MCF 10A (cell line): ENCODE results near the gene NANP. TPM values are rescaled to one million over a fixed set of nuclear protein-coding genes. Genes with fewer than 3 reads are reported as not detected.

Source experiments
- BruUV-seq: library from RNA; stranded (reverse); fragments of 400-500 nt; replicated peaks from 2 replicates; lab custom pipeline; 2021; lab: Mats Ljungman, UMichigan
- CTCF ChIA-PET: fragments of 300-600 bp; sonication (Branson Sonifier 250); formaldehyde crosslinking; extraction: SDS; loops from one replicate; lab custom pipeline; 2021; ENCODE audit warnings: antibody characterized with exemption, inconsistent platforms; lab: Yijun Ruan, JAX
- POLR2A ChIA-PET: fragments of 300-600, 350-650 bp; sonication (Branson Sonifier 250); formaldehyde crosslinking; extraction: SDS; loops from one replicate; lab custom pipeline; 2020; ENCODE audit warnings: antibody characterized with exemption, inconsistent platforms; lab: Yijun Ruan, JAX
- DNase-seq: peaks from one replicate; pipeline ENCODE4 v3.0.0-alpha.2; 2018; ENCODE audit not compliant: unreplicated experiment
- H3K27ac Mint-ChIP-seq: one replicate; pipeline ENCODE4 v1.8.0; 2022; ENCODE audit warnings: mild to moderate bottlenecking, low read depth, mixed read lengths; ENCODE audit not compliant: unreplicated experiment
- H3K27me3 Mint-ChIP-seq: one replicate; pipeline ENCODE4 v1.8.0; 2022; ENCODE audit warnings: mixed read lengths; ENCODE audit not compliant: insufficient read depth, unreplicated experiment
- H3K36me3 Mint-ChIP-seq: one replicate; pipeline ENCODE4 v1.8.0; 2022; ENCODE audit warnings: mild to moderate bottlenecking, moderate library complexity, mixed read lengths; ENCODE audit not compliant: insufficient read depth, unreplicated experiment
- H3K4me1 Mint-ChIP-seq: one replicate; pipeline ENCODE4 v1.8.0; 2022; ENCODE audit warnings: mixed read lengths; ENCODE audit not compliant: insufficient read depth, unreplicated experiment
- H3K4me3 Mint-ChIP-seq: one replicate; pipeline ENCODE4 v1.8.0; 2022; ENCODE audit warnings: mild to moderate bottlenecking, moderate library complexity, mixed read lengths; ENCODE audit not compliant: unreplicated experiment
- H3K9me3 Mint-ChIP-seq: one replicate; pipeline ENCODE4 v1.8.0; 2022; ENCODE audit warnings: mixed read lengths; ENCODE audit not compliant: unreplicated experiment
- intact Hi-C: fragments of 100-400 bp; cut with micrococcal nuclease; formaldehyde crosslinking; loops from 2 replicates; pipeline ENCODE4 v1.14.1; 2022
- total RNA-seq: library from RNA; stranded (reverse); gene quantifications from 2 replicates; pipeline ENCODE4 v1.2.3, GENCODE V29; 2022
- TF ChIP-seq, protein P1 (sequence below): fragments of 200-600 bp; IDR thresholded peaks from one replicate; pipeline ENCODE4 v1.8.0; 2022; ENCODE audit warnings: antibody characterized with exemption, mild to moderate bottlenecking; ENCODE audit not compliant: unreplicated experiment

Gene NANP
- total RNA-seq, 1 experiment from 2014 or later, result 5.7 TPM

DNA sequence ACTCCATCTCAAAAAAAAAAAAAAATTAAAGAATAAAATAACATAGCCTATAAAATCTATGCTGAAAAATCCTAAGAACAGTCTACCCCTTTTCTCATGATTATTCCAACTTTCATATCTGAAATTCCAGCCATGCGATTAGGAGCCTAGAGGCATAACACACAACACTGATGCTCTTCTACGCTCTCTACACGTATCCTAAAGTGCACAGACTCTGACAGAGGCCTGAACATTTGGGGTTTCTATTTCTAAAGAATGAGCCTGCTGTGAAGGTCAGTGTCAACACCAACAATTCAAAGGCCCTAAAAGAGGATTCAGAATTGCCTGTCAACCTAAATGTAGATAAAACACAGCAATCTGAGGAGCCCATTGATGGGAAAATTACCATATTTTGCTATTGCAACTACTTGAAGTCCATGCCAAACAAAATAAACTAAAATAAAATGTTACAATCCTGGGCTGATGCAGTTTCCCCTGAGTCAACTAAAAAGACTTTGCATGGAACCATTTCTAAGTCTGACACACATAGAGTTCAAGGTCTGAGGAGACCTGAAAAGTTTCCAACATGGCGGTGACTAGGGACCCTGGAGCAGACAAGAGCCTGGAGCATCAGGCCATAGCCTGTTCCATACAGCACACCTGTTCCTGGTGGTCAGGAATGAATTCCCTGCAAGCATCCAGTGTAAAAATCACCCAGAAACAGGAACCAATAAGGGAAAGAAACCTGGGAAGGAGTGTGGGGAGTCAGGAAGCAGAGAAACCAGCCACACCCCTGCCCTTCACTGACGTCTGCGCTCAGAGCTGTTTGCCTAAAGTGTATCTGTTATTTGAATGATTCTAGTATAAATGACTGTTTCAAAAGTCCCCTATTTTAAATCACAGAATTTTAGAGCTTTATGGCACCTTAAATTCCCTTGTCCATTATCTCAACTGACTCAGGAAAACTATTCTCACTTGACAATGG lies 50.2 kb downstream of the NANP start:
- intact Hi-C loops, result no loop called here
- TF ChIP-seq, protein P1, sequence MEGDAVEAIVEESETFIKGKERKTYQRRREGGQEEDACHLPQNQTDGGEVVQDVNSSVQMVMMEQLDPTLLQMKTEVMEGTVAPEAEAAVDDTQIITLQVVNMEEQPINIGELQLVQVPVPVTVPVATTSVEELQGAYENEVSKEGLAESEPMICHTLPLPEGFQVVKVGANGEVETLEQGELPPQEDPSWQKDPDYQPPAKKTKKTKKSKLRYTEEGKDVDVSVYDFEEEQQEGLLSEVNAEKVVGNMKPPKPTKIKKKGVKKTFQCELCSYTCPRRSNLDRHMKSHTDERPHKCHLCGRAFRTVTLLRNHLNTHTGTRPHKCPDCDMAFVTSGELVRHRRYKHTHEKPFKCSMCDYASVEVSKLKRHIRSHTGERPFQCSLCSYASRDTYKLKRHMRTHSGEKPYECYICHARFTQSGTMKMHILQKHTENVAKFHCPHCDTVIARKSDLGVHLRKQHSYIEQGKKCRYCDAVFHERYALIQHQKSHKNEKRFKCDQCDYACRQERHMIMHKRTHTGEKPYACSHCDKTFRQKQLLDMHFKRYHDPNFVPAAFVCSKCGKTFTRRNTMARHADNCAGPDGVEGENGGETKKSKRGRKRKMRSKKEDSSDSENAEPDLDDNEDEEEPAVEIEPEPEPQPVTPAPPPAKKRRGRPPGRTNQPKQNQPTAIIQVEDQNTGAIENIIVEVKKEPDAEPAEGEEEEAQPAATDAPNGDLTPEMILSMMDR, result no peak
- H3K27ac Mint-ChIP-seq, result no peak overlapping the region
- CTCF ChIA-PET, result interaction anchor here (0.6 to 1.1 kb wide), 3 partner anchors 33 to 96 kb away, joined by 4 to 7 read pairs (median 4); no protein-coding TSS in a partner anchor
- H3K9me3 Mint-ChIP-seq, result no peaks in the 10 kb centered on the region
- H3K4me1 Mint-ChIP-seq, result no peaks in the 10 kb centered on the region
- no peak for DNase-seq
- no peaks in the 10 kb centered on the region for H3K36me3 Mint-ChIP-seq
- POLR2A ChIA-PET, result interaction anchor here (0.7 kb wide), 1 partner anchor 8 kb away, joined by 3 read pairs; no protein-coding TSS in a partner anchor
- no peaks in the 10 kb centered on the region for H3K27me3 Mint-ChIP-seq
- no TSS peak for BruUV-seq
- no peak overlapping the region for H3K4me3 Mint-ChIP-seq

DNA sequence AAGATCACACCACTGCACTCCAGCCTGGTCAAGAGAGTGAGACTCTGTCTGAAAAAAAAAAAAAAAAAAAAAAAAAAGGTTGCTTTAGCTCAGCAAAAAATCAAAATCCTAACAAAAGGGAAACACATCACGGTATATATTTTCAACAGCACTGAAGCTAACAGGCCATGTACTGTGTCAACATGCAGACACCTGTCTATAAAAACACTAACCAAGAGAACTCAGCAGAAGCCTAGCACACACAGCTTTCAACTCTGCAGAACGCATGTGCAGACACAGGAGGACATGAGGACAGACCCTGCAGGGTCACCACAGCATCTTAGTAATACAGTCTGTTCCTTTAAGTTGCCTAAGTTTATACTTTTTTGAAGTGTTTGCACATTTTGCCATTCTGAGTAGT lies 52.0 kb downstream of the NANP start:
- no TSS peak for BruUV-seq
- no peak for DNase-seq
- no peaks in the 10 kb centered on the region for H3K27me3 Mint-ChIP-seq
- no peak overlapping the region for H3K27ac Mint-ChIP-seq
- H3K9me3 Mint-ChIP-seq, result no peaks in the 10 kb centered on the region
- no peaks in the 10 kb centered on the region for H3K36me3 Mint-ChIP-seq
- POLR2A ChIA-PET, result no interaction called here
- TF ChIP-seq, protein P1, result no peak
- no peak overlapping the region for H3K4me3 Mint-ChIP-seq
- CTCF ChIA-PET, result interaction anchor here (0.6 to 0.7 kb wide), 3 partner anchors 26 to 729 kb away, joined by 3 to 4 read pairs (median 3); no protein-coding TSS in a partner anchor
- intact Hi-C loops, result no loop called here
- H3K4me1 Mint-ChIP-seq, result no peaks in the 10 kb centered on the region

DNA sequence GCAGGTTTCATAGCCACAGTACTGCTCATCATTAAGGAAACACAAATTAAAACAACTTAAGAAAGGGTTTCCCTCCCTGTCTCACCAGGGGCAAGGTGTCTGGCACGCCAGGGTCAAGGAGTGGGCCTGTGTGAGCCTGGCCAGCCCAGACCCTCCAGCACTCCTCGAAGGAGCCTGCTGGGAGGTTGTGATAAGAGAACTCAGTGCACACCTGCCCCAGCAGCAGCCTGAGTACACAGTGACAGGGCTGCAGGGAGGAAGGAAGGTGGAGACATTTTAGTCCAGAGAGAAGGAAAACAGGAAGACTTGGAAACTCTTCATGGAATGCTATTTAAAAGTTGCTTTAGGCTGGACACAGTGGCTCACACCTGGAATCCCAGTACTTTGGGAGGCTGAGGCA lies 52.6 kb downstream of the NANP start:
- ChIA-PET POLR2A (interaction anchor here (1.0 kb wide), 1 partner anchor 10 kb away, joined by 4 read pairs; no protein-coding TSS in a partner anchor), CTCF (no interaction called here)
- H3K4me3 Mint-ChIP-seq, result no peak overlapping the region
- intact Hi-C loops, result no loop called here
- no TSS peak for BruUV-seq
- H3K36me3 Mint-ChIP-seq, result no peaks in the 10 kb centered on the region
- no peak overlapping the region for H3K27ac Mint-ChIP-seq
- DNase-seq, result no peak
- TF ChIP-seq, protein P1, result no peak
- H3K9me3 Mint-ChIP-seq, result no peaks in the 10 kb centered on the region
- no peaks in the 10 kb centered on the region for H3K27me3 Mint-ChIP-seq
- no peaks in the 10 kb centered on the region for H3K4me1 Mint-ChIP-seq

DNA sequence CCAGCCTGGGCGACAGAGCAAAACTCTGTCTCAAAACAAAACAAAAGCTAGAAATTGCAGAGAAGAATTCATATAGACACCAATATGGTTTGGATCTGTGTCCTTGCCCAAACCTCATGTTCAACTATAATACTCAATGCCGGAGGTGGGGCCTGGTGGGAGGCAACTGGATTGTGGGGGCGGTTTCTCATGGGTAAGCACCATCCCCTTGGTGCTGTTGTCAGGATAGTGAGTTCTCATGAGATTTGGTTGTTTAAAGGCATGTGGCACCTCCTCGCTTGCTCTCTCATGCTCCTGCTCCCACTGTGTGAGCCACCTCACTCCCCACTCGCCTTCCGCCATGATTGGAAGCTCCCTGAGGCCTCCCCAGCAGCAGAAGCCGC lies 53.7 kb downstream of the NANP start:
- Mint-ChIP-seq H3K27me3 (no peaks in the 10 kb centered on the region), H3K9me3 (no peaks in the 10 kb centered on the region), H3K27ac (no peak overlapping the region), H3K36me3 (no peaks in the 10 kb centered on the region), H3K4me3 (no peak overlapping the region), H3K4me1 (no peaks in the 10 kb centered on the region)
- DNase-seq, result no peak
- intact Hi-C loops, result no loop called here
- ChIA-PET POLR2A (no interaction called here), CTCF (interaction anchor here (0.6 to 0.9 kb wide), 2 partner anchors 28 to 30 kb away, joined by 3 read pairs; no protein-coding TSS in a partner anchor)
- no TSS peak for BruUV-seq
- TF ChIP-seq, protein P1, result no peak
